GM23248 (cell line): Measurements from ENCODE around the gene WDSUB1. TPM values are rescaled to one million over a fixed set of nuclear protein-coding genes. Genes with fewer than 3 reads are reported as not detected.

Experiments used
- DNase-seq: peaks from one replicate; pipeline ENCODE4 v3.0.0-alpha.2; 2015
- H2AFZ ChIP-seq: fragments of 200-600 bp; sonication (generic); 2 replicates; pipeline ENCODE4 v1.6.1; 2016; ENCODE audit warnings: antibody characterized with exemption
- H3F3A ChIP-seq: fragments of 200-600 bp; sonication (generic); 2 replicates; pipeline ENCODE4 v1.6.1; 2016; ENCODE audit warnings: mild to moderate bottlenecking, antibody characterized with exemption, mixed run types; ENCODE audit not compliant: insufficient read depth
- H3K27ac ChIP-seq: fragments of 200-600 bp; sonication (generic); 2 replicates; pipeline ENCODE4 v1.5.1; 2016; ENCODE audit warnings: mild to moderate bottlenecking
- H3K27me3 ChIP-seq: fragments of 200-600 bp; sonication (generic); replicated peaks from 2 replicates; pipeline ENCODE4 v1.6.1; 2016; ENCODE audit warnings: mild to moderate bottlenecking; ENCODE audit not compliant: insufficient read depth
- H3K36me3 ChIP-seq: fragments of 200-600 bp; sonication (generic); 2 replicates; pipeline ENCODE4 v1.6.1; 2016; ENCODE audit warnings: low read depth, mild to moderate bottlenecking
- H3K4me1 ChIP-seq: fragments of 200-600 bp; sonication (generic); 2 replicates; pipeline ENCODE4 v1.6.1; 2016; ENCODE audit warnings: mild to moderate bottlenecking; ENCODE audit not compliant: insufficient read depth
- H3K4me2 ChIP-seq: fragments of 200-600 bp; sonication (generic); one replicate; pipeline ENCODE4 v1.6.1; 2016; ENCODE audit warnings: mild to moderate bottlenecking; ENCODE audit not compliant: unreplicated experiment
- H3K4me3 ChIP-seq: fragments of 200-600 bp; sonication (generic); 2 replicates; pipeline ENCODE4 v1.5.1; 2016; ENCODE audit warnings: mild to moderate bottlenecking
- H3K79me2 ChIP-seq: fragments of 200-600 bp; sonication (generic); 2 replicates; pipeline ENCODE4 v1.6.1; 2016; ENCODE audit warnings: mild to moderate bottlenecking; ENCODE audit not compliant: insufficient read depth
- H3K9ac ChIP-seq: fragments of 200-600 bp; sonication (generic); 2 replicates; pipeline ENCODE4 v1.6.1; 2016; ENCODE audit warnings: mild to moderate bottlenecking
- H3K9me2 ChIP-seq: fragments of 200-600 bp; sonication (generic); 2 replicates; pipeline ENCODE4 v1.6.1; 2016; ENCODE audit warnings: mixed run types, mild to moderate bottlenecking, moderate library complexity; ENCODE audit not compliant: insufficient read depth
- H3K9me3 ChIP-seq: fragments of 200-600 bp; sonication (generic); one replicate; pipeline ENCODE4 v1.6.1; 2017; ENCODE audit warnings: low read depth
- H4K20me1 ChIP-seq: fragments of 200-600 bp; sonication (generic); 2 replicates; pipeline ENCODE4 v1.6.0; 2016; ENCODE audit not compliant: insufficient read depth
- EZH2 ChIP-seq: fragments of 200-600 bp; sonication (generic); IDR thresholded peaks from 2 replicates; pipeline ENCODE4 v1.6.1; 2018; ENCODE audit warnings: antibody characterized with exemption, mild to moderate bottlenecking; ENCODE audit not compliant: insufficient read depth, poor library complexity, severe bottlenecking
- EZH2phosphoT487 ChIP-seq: fragments of 200-600 bp; sonication (generic); IDR thresholded peaks from 2 replicates; pipeline ENCODE4 v1.6.1; 2018; ENCODE audit warnings: antibody characterized with exemption, moderate library complexity, mild to moderate bottlenecking, low read depth; ENCODE audit not compliant: insufficient read depth
- WGBS, 2 experiments: methylation state at CpG; one replicate each; pipeline ENCODE4 v1.1.6; 2015 to 2017; ENCODE audit warnings: low lambda C conversion rate in 2 of 2, low coverage in 1 of 2; ENCODE audit errors: missing lambda C conversion rate in 2 of 2; 5-methylcytosine and 5-hydroxymethylcytosine counted together
- in situ Hi-C: fragments of 300-500 bp; cut with MboI; formaldehyde crosslinking; loops from 2 replicates; pipeline ENCODE4 v1.15.0; 2020
- polyA plus RNA-seq: library from polyadenylated mRNA; unstranded; fragments of >200 nt; fragmentation: Nextera tagmentation; extraction: Ambion mirVana; gene quantifications from 2 replicates; pipeline ENCODE4 v1.2.1, GENCODE V29; 2016
- total RNA-seq: library from RNA; depleted of rRNA; stranded (reverse); fragments of >200 nt; shearing (Covaris generic); gene quantifications from 2 replicates; pipeline ENCODE4 v1.2.3, GENCODE V29; 2014

Gene WDSUB1
- total and polyA plus RNA-seq, 2 experiments from 2014 or later, result 6.7 to 8.4 TPM

GRCh38 chr2:159228081-159228581 lies 58.4 kb downstream of the WDSUB1 start:
- Histone ChIP-seq H3K36me3 (peaks cover 16% of the 10 kb centered on the region; the same call in 1 of the 2 replicates), H4K20me1 (no peaks in the 10 kb centered on the region), H3K4me3 (peak overlapping the region; percentile 55), H3K27ac (peak overlapping the region; percentile 85), H3K4me1 (peaks cover 29% of the 10 kb centered on the region), H3F3A (peaks cover 36% of the 10 kb centered on the region), H3K9ac (peak overlapping the region; percentile 75), H3K9me2 (no peaks in the 10 kb centered on the region), H2AFZ (peak overlapping the region; percentile 79), H3K79me2 (no peaks in the 10 kb centered on the region), H3K9me3 (no peaks in the 10 kb centered on the region), H3K4me2 (peak overlapping the region; percentile 85), H3K27me3 (no peaks in the 10 kb centered on the region)
- in situ Hi-C loops, result no loop called here
- WGBS, 2 experiments, result 5% methylated on average over 14 of the region's 14 CpGs
- DNase-seq, result peak; percentile 91
- no peak for TF ChIP-seq EZH2phosphoT487
- no peak for TF ChIP-seq EZH2

- Histone ChIP-seq H3K9me3 (no peaks in the 10 kb centered on the region), H2AFZ (peak overlapping the region; percentile 79), H3K9ac (peak overlapping the region; percentile 75)
Measured at GRCh38 chr2:159227467-159227866, 59.0 kb downstream of the WDSUB1 start.

GRCh38 chr2:159226608-159227385 lies 59.7 kb downstream of the WDSUB1 start:
- Histone ChIP-seq H3K9me2 (no peaks in the 10 kb centered on the region), H3K36me3 (peaks cover 24% of the 10 kb centered on the region; the same call in 1 of the 2 replicates), H3K4me2 (peak overlapping the region; percentile 85), H3K4me3 (no peak overlapping the region), H3F3A (peaks cover 36% of the 10 kb centered on the region), H3K9me3 (no peaks in the 10 kb centered on the region), H3K27ac (peak overlapping the region; percentile 85), H3K4me1 (peaks cover 29% of the 10 kb centered on the region), H2AFZ (no peak overlapping the region), H4K20me1 (0 out of 2 replicates have a peak, but pooled peaks cover 3% of the 10 kb centered on the region), H3K79me2 (no peaks in the 10 kb centered on the region), H3K27me3 (no peaks in the 10 kb centered on the region), H3K9ac (peak overlapping the region; percentile 75; the same call in 1 of the 2 replicates)
- DNase-seq, result peak; percentile 5
- in situ Hi-C loops, result no loop called here
- no peak for TF ChIP-seq EZH2phosphoT487
- TF ChIP-seq EZH2, result no peak

More at GRCh38 chr2:159227467-159227866, 59.0 kb downstream of the WDSUB1 start:
- Histone ChIP-seq H4K20me1 (no peaks in the 10 kb centered on the region), H3K79me2 (no peaks in the 10 kb centered on the region), H3F3A (peaks cover 36% of the 10 kb centered on the region), H3K9me2 (no peaks in the 10 kb centered on the region), H3K36me3 (peaks cover 19% of the 10 kb centered on the region; the same call in 1 of the 2 replicates), H3K27ac (peak overlapping the region; percentile 85), H3K27me3 (no peaks in the 10 kb centered on the region), H3K4me1 (peaks cover 29% of the 10 kb centered on the region), H3K4me2 (peak overlapping the region; percentile 85), H3K4me3 (peak overlapping the region; percentile 55)
- in situ Hi-C loops, result no loop called here
- no peak for TF ChIP-seq EZH2phosphoT487
- peak; percentile 42 for DNase-seq
- 30 to 35% methylated on average over 3 of the region's 3 CpGs for WGBS, 2 experiments

GRCh38 chr2:159226059-159226461 lies 60.4 kb downstream of the WDSUB1 start:
- Histone ChIP-seq H3K9me3 (no peaks in the 10 kb centered on the region), H3K79me2 (no peaks in the 10 kb centered on the region), H3K9ac (no peak overlapping the region), H3K9me2 (no peaks in the 10 kb centered on the region), H3F3A (peaks cover 36% of the 10 kb centered on the region), H4K20me1 (0 out of 2 replicates have a peak, but pooled peaks cover 3% of the 10 kb centered on the region), H3K27me3 (no peaks in the 10 kb centered on the region), H2AFZ (no peak overlapping the region), H3K4me1 (peaks cover 29% of the 10 kb centered on the region), H3K4me3 (no peak overlapping the region), H3K27ac (peak overlapping the region; percentile 85), H3K36me3 (peaks cover 28% of the 10 kb centered on the region; the same call in 1 of the 2 replicates), H3K4me2 (no peak overlapping the region)
- WGBS, 2 experiments, result 55 to 69% methylated on average over 5 of the region's 5 CpGs
- in situ Hi-C loops, result no loop called here
- peak; percentile 85 for DNase-seq
- TF ChIP-seq EZH2 (no peak), EZH2phosphoT487 (no peak)
